Trophoblast cell (in vitro differentiated cells and primary cell): ENCODE measurements around the gene SLC22A23.

ENCODE experiments used
- DNase-seq, 2 donors: peaks; one replicate each; pipeline ENCODE4 v3.0.0-alpha.2; 2016
- H2AFZ ChIP-seq: 2 replicates; pipeline ENCODE4 v1.6.1; 2013; ENCODE audit warnings: low read length, moderate library complexity, mild to moderate bottlenecking; ENCODE audit not compliant: insufficient read depth, poor library complexity
- H2AK5ac ChIP-seq: 2 replicates; pipeline ENCODE4 v1.6.1; 2013; ENCODE audit warnings: mild to moderate bottlenecking, low read length
- H2BK120ac ChIP-seq: 2 replicates; pipeline ENCODE4 v1.6.1; 2013; ENCODE audit warnings: low read length, mild to moderate bottlenecking, moderate library complexity; ENCODE audit not compliant: insufficient read depth, poor library complexity
- H2BK12ac ChIP-seq: 2 replicates; pipeline ENCODE4 v1.6.1; 2013; ENCODE audit warnings: mild to moderate bottlenecking, low read length, moderate library complexity
- H2BK5ac ChIP-seq: 2 replicates; pipeline ENCODE4 v1.6.1; 2013; ENCODE audit warnings: low read length, low read depth, moderate library complexity, mild to moderate bottlenecking; ENCODE audit not compliant: poor library complexity
- H3K14ac ChIP-seq: 2 replicates; pipeline ENCODE4 v1.6.1; 2013; ENCODE audit warnings: mild to moderate bottlenecking, low read length
- H3K18ac ChIP-seq: 2 replicates; pipeline ENCODE4 v1.6.1; 2013; ENCODE audit warnings: mild to moderate bottlenecking, low read length
- H3K23ac ChIP-seq: 2 replicates; pipeline ENCODE4 v1.6.1; 2013; ENCODE audit warnings: low read length
- H3K27ac ChIP-seq: 2 replicates; pipeline ENCODE4 v1.5.1; 2013; ENCODE audit warnings: low read depth, mild to moderate bottlenecking, inconsistent platforms, low read length, moderate library complexity
- H3K27me3 ChIP-seq: 2 replicates; pipeline ENCODE4 v1.6.1; 2013; ENCODE audit warnings: inconsistent platforms, mild to moderate bottlenecking, low read length, moderate library complexity; ENCODE audit not compliant: insufficient read depth
- H3K36me3 ChIP-seq, 2 experiments: 1 replicate in 1 of 2; 2 replicates in 1 of 2; pipeline ENCODE4 v1.6.1; 2013; ENCODE audit warnings: low read length in 2 of 2, mild to moderate bottlenecking in 2 of 2, moderate library complexity in 1 of 2; ENCODE audit not compliant: insufficient read depth in 2 of 2, control insufficient read depth in 1 of 2
- H3K4ac ChIP-seq: 2 replicates; pipeline ENCODE4 v1.6.1; 2013; ENCODE audit warnings: low read depth, mild to moderate bottlenecking, low read length, moderate library complexity
- H3K4me1 ChIP-seq, 2 experiments: 1 replicate in 1 of 2; 2 replicates in 1 of 2; pipeline ENCODE4 v1.6.1; 2013; ENCODE audit warnings: low read length in 2 of 2, mild to moderate bottlenecking in 2 of 2, moderate library complexity in 1 of 2; ENCODE audit not compliant: insufficient read depth in 2 of 2, control insufficient read depth in 1 of 2
- H3K4me2 ChIP-seq: 2 replicates; pipeline ENCODE4 v1.6.1; 2013; ENCODE audit warnings: inconsistent platforms, mild to moderate bottlenecking, low read length, moderate library complexity
- H3K4me3 ChIP-seq: 2 replicates; pipeline ENCODE4 v1.5.1; 2013; ENCODE audit warnings: mild to moderate bottlenecking, low read depth, low read length, inconsistent platforms
- H3K79me1 ChIP-seq: one replicate; pipeline ENCODE4 v1.6.1; 2013; ENCODE audit warnings: low read length
- H3K79me2 ChIP-seq: 2 replicates; pipeline ENCODE4 v1.6.1; 2013; ENCODE audit warnings: low read length, mild to moderate bottlenecking; ENCODE audit not compliant: control insufficient read depth, insufficient read depth, poor library complexity
- H3K9ac ChIP-seq: 2 replicates; pipeline ENCODE4 v1.6.1; 2013; ENCODE audit warnings: mild to moderate bottlenecking, low read length
- H3K9me3 ChIP-seq: 2 replicates; pipeline ENCODE4 v1.6.1; 2013; ENCODE audit warnings: low read depth, mild to moderate bottlenecking, control low read depth, inconsistent platforms, low read length; ENCODE audit not compliant: insufficient read depth
- H4K12ac ChIP-seq: 2 replicates; pipeline ENCODE4 v1.6.1; 2013; ENCODE audit warnings: low read depth, mild to moderate bottlenecking, low read length, moderate library complexity
- H4K8ac ChIP-seq: 2 replicates; pipeline ENCODE4 v1.6.1; 2013; ENCODE audit warnings: low read depth, mild to moderate bottlenecking, low read length, moderate library complexity
- H4K91ac ChIP-seq: one replicate; pipeline ENCODE4 v1.6.1; 2013; ENCODE audit warnings: low read depth, mild to moderate bottlenecking, low read length, moderate library complexity
- WGBS: extraction: QIAGEN DNeasy Blood & Tissue Kit; methylation state at CpG from one replicate; pipeline ENCODE4 v1.1.7; 2013; ENCODE audit warnings: missing lambda C conversion rate; ENCODE audit not compliant: insufficient read length, insufficient coverage; ENCODE audit errors: extremely low coverage; 5-methylcytosine and 5-hydroxymethylcytosine counted together

Gene SLC22A23

DNA sequence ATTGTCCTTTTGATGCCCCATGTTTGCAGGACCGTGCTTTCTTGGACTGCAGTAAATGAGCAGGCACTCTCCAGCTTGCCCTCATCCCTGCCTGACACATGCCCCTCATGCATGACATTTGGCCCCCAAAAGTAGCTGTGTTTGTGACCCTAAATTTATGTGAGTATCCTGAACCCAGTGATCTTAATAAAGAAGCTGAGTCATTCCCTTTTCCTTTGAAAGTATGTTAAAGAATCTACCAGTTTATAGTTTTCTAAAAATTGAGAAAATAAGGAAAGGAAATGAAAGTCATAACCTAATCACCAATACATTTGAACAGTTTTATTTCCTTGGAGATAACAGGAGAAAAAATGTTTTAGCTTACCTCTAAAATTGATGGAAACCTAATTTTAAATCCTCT, 3.4 kb upstream of the SLC22A23 start:
- Histone ChIP-seq H2BK120ac (no peak overlapping the region), H3K27me3 (no peaks in the 10 kb centered on the region), H3K4me1 (peaks cover 4 to 6% of the 10 kb centered on the region in 2 experiments), H3K36me3 (peaks cover 0 to 2% of the 10 kb centered on the region in 2 experiments), H3K4ac (no peak overlapping the region), H3K79me2 (peaks cover 12% of the 10 kb centered on the region), H3K9ac (no peak overlapping the region), H3K4me3 (no peak overlapping the region), H2BK5ac (no peak overlapping the region), H3K14ac (no peak overlapping the region), H2AK5ac (no peak overlapping the region), H3K23ac (no peak overlapping the region), H3K79me1 (peaks cover 12% of the 10 kb centered on the region), H4K12ac (no peak overlapping the region), H2AFZ (no peak overlapping the region), H3K18ac (no peak overlapping the region), H3K4me2 (no peak overlapping the region), H4K8ac (no peak overlapping the region), H3K27ac (no peak overlapping the region), H2BK12ac (no peak overlapping the region), H4K91ac (no peak overlapping the region), H3K9me3 (peaks cover 2% of the 10 kb centered on the region)
- WGBS, result no CpG with 5 or more reads among the region's 1 CpG
- no peak for DNase-seq

DNA sequence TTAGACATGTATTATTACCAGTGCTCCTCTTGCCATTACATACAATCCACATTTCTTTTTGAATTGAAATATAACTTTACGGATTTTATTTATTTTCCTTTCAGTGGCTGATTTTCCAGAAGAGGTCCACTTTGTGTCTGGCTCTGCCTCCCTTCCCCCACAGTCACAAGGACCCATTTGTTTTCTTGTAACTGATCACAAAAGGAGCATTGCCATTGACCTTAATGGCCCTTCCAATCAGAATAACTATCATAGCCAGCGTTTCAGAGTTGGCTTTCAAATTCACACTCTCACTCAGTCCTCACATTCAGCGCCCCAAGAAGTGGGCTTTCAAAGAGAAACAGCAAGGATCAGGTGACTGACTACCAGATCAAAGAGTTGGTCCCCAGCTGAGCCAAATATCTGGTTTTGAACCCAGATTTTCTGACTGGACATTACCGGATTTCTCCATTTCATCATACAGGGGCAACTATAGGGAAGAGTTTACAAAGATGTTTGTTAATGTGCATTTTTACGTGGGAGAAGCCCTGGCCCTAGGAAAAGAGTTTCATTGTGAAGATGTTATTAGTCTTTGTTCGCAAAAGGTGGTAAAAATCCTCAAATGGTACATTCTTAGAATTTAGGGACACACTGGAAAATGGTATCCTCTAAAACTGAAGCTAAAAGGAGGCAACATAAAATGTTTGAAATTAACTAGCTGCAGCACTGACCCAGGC, 2.0 kb upstream of the SLC22A23 start:
- H3K27me3 ChIP-seq, result no peaks in the 10 kb centered on the region
- H4K12ac ChIP-seq, result no peak overlapping the region
- WGBS, result no CpG with 5 or more reads among the region's 6 CpGs
- H3K79me2 ChIP-seq, result peaks cover 12% of the 10 kb centered on the region
- peaks cover 0 to 2% of the 10 kb centered on the region in 2 experiments for H3K36me3 ChIP-seq
- H4K91ac ChIP-seq, result no peak overlapping the region
- no peak overlapping the region for H4K8ac ChIP-seq
- no peak overlapping the region for H2AK5ac ChIP-seq
- no peak overlapping the region for H3K4me3 ChIP-seq
- no peak overlapping the region for H3K18ac ChIP-seq
- H2BK5ac ChIP-seq, result no peak overlapping the region
- H2BK12ac ChIP-seq, result no peak overlapping the region
- H3K9me3 ChIP-seq, result no peaks in the 10 kb centered on the region
- DNase-seq, result no peak
- H3K14ac ChIP-seq, result no peak overlapping the region
- no peak overlapping the region for H2AFZ ChIP-seq
- H3K4me2 ChIP-seq, result no peak overlapping the region
- H3K23ac ChIP-seq, result no peak overlapping the region
- H3K27ac ChIP-seq, result no peak overlapping the region
- H2BK120ac ChIP-seq, result no peak overlapping the region
- H3K4ac ChIP-seq, result no peak overlapping the region
- no peak overlapping the region for H3K9ac ChIP-seq
- peaks cover 6 to 8% of the 10 kb centered on the region in 2 experiments for H3K4me1 ChIP-seq
- peaks cover 12% of the 10 kb centered on the region for H3K79me1 ChIP-seq

DNA sequence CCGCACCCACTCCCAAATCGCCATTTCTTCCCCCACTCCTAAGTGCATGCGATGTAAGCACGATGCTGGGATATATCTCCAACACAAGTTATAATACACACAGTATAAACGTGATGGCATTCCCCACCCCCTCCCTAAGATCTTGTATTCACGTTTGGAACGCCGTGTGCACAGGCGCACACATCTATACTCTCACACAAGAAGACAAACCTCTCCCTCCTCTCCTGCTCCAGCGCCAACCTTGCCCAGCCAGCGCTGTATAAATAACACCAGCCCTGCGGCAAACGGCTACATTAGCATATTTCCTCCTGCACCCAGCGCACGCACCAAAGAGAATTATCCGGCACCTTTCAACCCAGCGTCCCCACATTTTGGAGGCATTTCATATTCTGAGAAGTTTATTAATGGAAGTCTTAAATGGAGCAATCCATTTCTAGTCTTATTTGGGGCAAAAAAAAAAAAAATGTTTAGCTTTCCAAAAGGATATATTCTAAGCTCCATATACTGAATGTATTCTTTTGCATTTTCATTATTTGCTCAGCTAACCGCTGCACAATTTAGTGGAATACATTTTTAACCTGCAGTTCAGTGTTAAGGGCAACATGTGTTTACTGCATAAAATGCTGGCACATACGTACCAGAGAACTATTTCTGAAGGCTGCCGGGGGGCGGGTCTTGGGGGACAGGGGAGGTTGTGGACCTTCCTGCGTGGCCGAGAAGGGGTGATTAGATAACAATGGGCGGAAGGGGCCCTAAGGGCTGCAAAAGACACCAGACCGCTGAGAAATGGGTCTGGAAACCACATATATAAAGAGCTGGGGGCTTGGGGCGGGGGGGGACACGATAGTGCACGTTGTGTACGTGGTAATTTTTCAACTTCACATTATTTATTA, 1.1 kb upstream of the SLC22A23 start:
- Histone ChIP-seq H4K12ac (no peak overlapping the region), H2BK12ac (peak overlapping the region; percentile 67), H2AFZ (peak overlapping the region; percentile 61), H2AK5ac (no peak overlapping the region), H2BK120ac (peak overlapping the region; percentile 75), H3K14ac (peak overlapping the region; percentile 11), H3K9me3 (no peaks in the 10 kb centered on the region), H3K79me2 (peaks cover 12% of the 10 kb centered on the region), H3K27ac (no peak overlapping the region), H3K27me3 (no peaks in the 10 kb centered on the region), H3K23ac (no peak overlapping the region), H2BK5ac (no peak overlapping the region), H3K18ac (peak overlapping the region; percentile 40), H3K79me1 (peaks cover 12% of the 10 kb centered on the region), H3K4me1 (peaks cover 6 to 8% of the 10 kb centered on the region in 2 experiments), H3K9ac (no peak overlapping the region), H4K8ac (peak overlapping the region; percentile 63), H3K4me2 (peak overlapping the region; percentile 88), H3K36me3 (no peaks in the 10 kb centered on the region), H3K4me3 (peak overlapping the region; percentile 72), H3K4ac (no peak overlapping the region), H4K91ac (no peak overlapping the region)
- no CpG with 5 or more reads among the region's 29 CpGs for WGBS
- DNase-seq, result peak in 1 of 2 donors; percentile 54

DNA sequence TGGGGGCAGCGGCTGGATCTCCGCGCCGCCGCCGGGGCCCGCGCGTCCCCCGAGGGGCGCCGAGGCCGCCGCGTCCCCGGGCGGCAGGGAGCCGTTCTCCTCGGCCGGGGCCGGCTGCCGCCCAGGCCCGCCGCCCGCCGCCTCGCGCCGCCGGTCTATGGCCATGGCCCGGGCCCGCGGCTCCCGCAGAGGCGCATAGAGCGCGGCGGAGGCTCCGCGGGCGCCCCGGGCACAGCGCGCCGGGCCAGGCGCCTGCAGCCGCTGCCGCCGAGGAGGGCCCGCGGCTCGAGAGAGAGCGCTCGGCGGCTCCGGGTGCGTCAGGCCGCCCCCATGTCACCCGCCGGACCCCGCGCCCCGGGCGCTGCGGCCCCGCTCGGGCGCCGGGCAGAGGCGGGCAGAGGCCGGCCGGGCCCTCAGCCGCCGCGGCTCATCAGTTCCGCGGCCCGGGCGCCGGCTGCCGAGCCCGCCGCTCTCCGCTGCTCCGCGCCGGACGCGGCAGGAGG, 404 bp downstream of the SLC22A23 start:
- Histone ChIP-seq H4K8ac (peak overlapping the region; percentile 42), H3K27me3 (no peaks in the 10 kb centered on the region), H3K4me1 (peaks cover 8 to 9% of the 10 kb centered on the region in 2 experiments), H3K18ac (peak overlapping the region; percentile 71), H3K4me2 (peak overlapping the region; percentile 73), H3K9ac (peak overlapping the region; percentile 63), H3K79me1 (peaks cover 12% of the 10 kb centered on the region), H3K4ac (peak overlapping the region; percentile 93), H3K36me3 (no peaks in the 10 kb centered on the region), H3K23ac (no peak overlapping the region), H3K27ac (no peak overlapping the region), H2BK12ac (no peak overlapping the region), H2AFZ (peak overlapping the region; percentile 53), H2BK5ac (peak overlapping the region; percentile 24), H2BK120ac (peak overlapping the region; percentile 8), H3K79me2 (peaks cover 12% of the 10 kb centered on the region), H4K91ac (peak overlapping the region; percentile 41), H3K14ac (peak overlapping the region; percentile 58), H4K12ac (no peak overlapping the region), H3K4me3 (peak overlapping the region; percentile 81), H3K9me3 (no peaks in the 10 kb centered on the region), H2AK5ac (no peak overlapping the region)
- DNase-seq, result peak in 1 of 2 donors; percentile 46
- no CpG with 5 or more reads among the region's 89 CpGs for WGBS
